ENCODE data around the gene EIF4E2. TPM values are rescaled to one million over a fixed set of nuclear protein-coding genes. Genes with fewer than 3 reads are reported as not detected.

Gene EIF4E2
- total and polyA plus RNA-seq, 9 donors, result 18.6 to 111 (median 42.8) TPM

- Histone ChIP-seq H3K4me1 (ENCODE audit: insufficient read depth) (no peaks in the 10 kb centered on the region), H3K4me3 (no peak overlapping the region), H3K27me3 (no peaks in the 10 kb centered on the region), H3K27ac (no peak overlapping the region), H3K36me3 (no peaks in the 10 kb centered on the region), H3K9me3 (no peaks in the 10 kb centered on the region)
- TF ChIP-seq EP300 (IDR thresholded peaks at IDR 0.05) (no peak), POLR2A (IDR thresholded peaks at IDR 0.05) (no peak), CTCF (IDR thresholded peaks at IDR 0.05) (no peak)
- DNase-seq, result no peak
- 81 to 84% (median 84%) methylated on average over 8 of the region's 8 CpGs for WGBS, 3 donors
- intact Hi-C loops (cut with DNase I), result no loop called here
These were observed 12.1 kb downstream of the EIF4E2 start for GRCh38 chr2:232562515-232563151.

GRCh38 chr2:232563580-232563979 is 13.1 kb downstream of the EIF4E2 start:
- H3K27ac ChIP-seq, result no peak overlapping the region
- intact Hi-C loops (cut with DNase I), result no loop called here
- WGBS, 3 donors, result 33 to 61% (median 49%) methylated on average over 3 of the region's 3 CpGs
- H3K36me3 ChIP-seq, result no peaks in the 10 kb centered on the region
- H3K9me3 ChIP-seq, result no peaks in the 10 kb centered on the region
- no peaks in the 10 kb centered on the region for H3K4me1 ChIP-seq (ENCODE audit: insufficient read depth)
- no peak overlapping the region for H3K4me3 ChIP-seq
- H3K27me3 ChIP-seq, result no peaks in the 10 kb centered on the region
- DNase-seq, result no peak
- TF ChIP-seq POLR2A (IDR thresholded peaks at IDR 0.05) (no peak), EP300 (IDR thresholded peaks at IDR 0.05) (no peak), CTCF (IDR thresholded peaks at IDR 0.05) (no peak)

GRCh38 chr2:232567721-232568120 is 17.2 kb downstream of the EIF4E2 start:
- intact Hi-C loops (cut with DNase I), result no loop called here
- no peak for DNase-seq
- no peaks in the 10 kb centered on the region for H3K36me3 ChIP-seq
- no peak overlapping the region for H3K4me3 ChIP-seq
- no peak overlapping the region for H3K27ac ChIP-seq
- no peaks in the 10 kb centered on the region for H3K4me1 ChIP-seq (ENCODE audit: insufficient read depth)
- no peaks in the 10 kb centered on the region for H3K27me3 ChIP-seq
- H3K9me3 ChIP-seq, result no peaks in the 10 kb centered on the region
- no peak for TF ChIP-seq POLR2A (IDR thresholded peaks at IDR 0.05)
- TF ChIP-seq CTCF (IDR thresholded peaks at IDR 0.05), result no peak
- TF ChIP-seq EP300 (IDR thresholded peaks at IDR 0.05), result no peak

- no peak for TF ChIP-seq CTCF (IDR thresholded peaks at IDR 0.05)
- no peak for TF ChIP-seq EP300 (IDR thresholded peaks at IDR 0.05)
- TF ChIP-seq POLR2A (IDR thresholded peaks at IDR 0.05), result no peak
- intact Hi-C loops (cut with DNase I), result no loop called here
- no peak for DNase-seq
- Histone ChIP-seq H3K4me3 (no peak overlapping the region), H3K4me1 (ENCODE audit: insufficient read depth) (no peaks in the 10 kb centered on the region), H3K9me3 (no peaks in the 10 kb centered on the region), H3K36me3 (no peaks in the 10 kb centered on the region), H3K27ac (no peak overlapping the region), H3K27me3 (no peaks in the 10 kb centered on the region)
- WGBS, 3 donors, result 73 to 77% (median 75%) methylated on average over 5 of the region's 5 CpGs
These were observed 17.7 kb downstream of the EIF4E2 start for GRCh38 chr2:232568161-232568560.

Measured in ovary (tissue), 9 donors.